IMR-90 (cell line): ENCODE data around the gene TENM3. TPM values are rescaled to one million over a fixed set of nuclear protein-coding genes. Genes with fewer than 3 reads are reported as not detected.

Source experiments
- ATAC-seq: fragments of 200-7000 bp; cut with Tn5 transposase; 2 replicates; pipeline ENCODE4 v1.9.1; 2020; ENCODE audit warnings: low read depth, mild to moderate bottlenecking, moderate library complexity
- BruUV-seq: library from RNA; stranded (reverse); fragments of 400-500 nt; replicated peaks from 2 replicates; lab custom pipeline; 2021; lab: Mats Ljungman, UMichigan
- CTCF ChIA-PET: fragments of 300-600 bp; formaldehyde crosslinking; extraction: SDS; loops from one replicate; lab custom pipeline; 2021; ENCODE audit warnings: antibody characterized with exemption; lab: Yijun Ruan, JAX
- POLR2A ChIA-PET: fragments of 300-600 bp; sonication (Branson Sonifier 250); formaldehyde crosslinking; loops from one replicate; lab custom pipeline; 2022; ENCODE audit warnings: antibody characterized with exemption; ENCODE audit not compliant: unreplicated experiment; lab: Charles Lee
- DNase-seq: peaks from one replicate; pipeline ENCODE4 v3.0.0; 2013
- H2AFZ ChIP-seq: replicated peaks from 2 replicates; pipeline ENCODE3; 2013; ENCODE audit warnings: low read length, mild to moderate bottlenecking; ENCODE audit not compliant: poor library complexity
- H2AK5ac ChIP-seq: 2 replicates; pipeline ENCODE4 v1.6.1; 2013; ENCODE audit warnings: low read depth, low read length, inconsistent platforms
- H2AK9ac ChIP-seq: replicated peaks from 2 replicates; pipeline ENCODE3; 2013; ENCODE audit warnings: mild to moderate bottlenecking, low read depth, low read length, moderate library complexity; ENCODE audit not compliant: poor library complexity
- H2BK120ac ChIP-seq: 2 replicates; pipeline ENCODE4 v1.6.1; 2013; ENCODE audit warnings: low read depth, low read length, inconsistent platforms
- H2BK15ac ChIP-seq: 3 replicates; pipeline ENCODE4 v1.6.1; 2013; ENCODE audit warnings: low read depth, low read length, inconsistent platforms
- H2BK20ac ChIP-seq: 2 replicates; pipeline ENCODE4 v1.6.1; 2013; ENCODE audit warnings: low read depth, mild to moderate bottlenecking, inconsistent platforms, low read length, moderate library complexity
- H2BK5ac ChIP-seq: 2 replicates; pipeline ENCODE4 v1.6.1; 2013; ENCODE audit warnings: mild to moderate bottlenecking, low read depth, low read length, inconsistent platforms; ENCODE audit not compliant: poor library complexity, severe bottlenecking
- H3K14ac ChIP-seq: replicated peaks from 2 replicates; pipeline ENCODE4 v1.6.1; 2013; ENCODE audit warnings: low read depth, low read length, inconsistent platforms
- H3K18ac ChIP-seq: 2 replicates; pipeline ENCODE4 v1.6.1; 2013; ENCODE audit warnings: low read depth, low read length, control low read depth
- H3K23ac ChIP-seq: 2 replicates; pipeline ENCODE4 v1.6.1; 2013; ENCODE audit warnings: low read depth, low read length, inconsistent platforms
- H3K27ac ChIP-seq: 2 replicates; pipeline ENCODE4 v1.5.1; 2013; ENCODE audit warnings: mild to moderate bottlenecking, control low read depth, low read length; ENCODE audit not compliant: insufficient read depth
- H3K27me3 ChIP-seq: 2 replicates; pipeline ENCODE4 v1.6.1; 2013; ENCODE audit warnings: low read length; ENCODE audit not compliant: control insufficient read depth, insufficient read depth
- H3K36me3 ChIP-seq: 2 replicates; pipeline ENCODE4 v1.6.1; 2013; ENCODE audit warnings: low read length, mixed read lengths; ENCODE audit not compliant: control insufficient read depth, insufficient read depth
- H3K4ac ChIP-seq: 2 replicates; pipeline ENCODE4 v1.6.1; 2013; ENCODE audit warnings: low read depth, low read length, inconsistent platforms
- H3K4me1 ChIP-seq: 2 replicates; pipeline ENCODE4 v1.6.1; 2013; ENCODE audit warnings: low read length, mixed read lengths; ENCODE audit not compliant: control insufficient read depth, insufficient read depth
- H3K4me2 ChIP-seq: 2 replicates; pipeline ENCODE4 v1.6.1; 2013; ENCODE audit warnings: low read depth, mild to moderate bottlenecking, control low read depth, low read length, moderate library complexity
- H3K4me3 ChIP-seq: 2 replicates; pipeline ENCODE4 v1.5.1; 2013; ENCODE audit warnings: low read depth, mild to moderate bottlenecking, control low read depth, low read length, moderate library complexity; ENCODE audit not compliant: insufficient read depth
- H3K56ac ChIP-seq: 2 replicates; pipeline ENCODE4 v1.6.1; 2013; ENCODE audit warnings: low read length, inconsistent platforms; ENCODE audit not compliant: insufficient read depth; ENCODE audit errors: extremely low read depth
- H3K79me1 ChIP-seq, 2 experiments: 2 replicates each; pipeline ENCODE4 v1.6.1; 2013; ENCODE audit warnings: low read length in 2 of 2, inconsistent platforms in 1 of 2, low read depth in 1 of 2
- H3K9ac ChIP-seq: 2 replicates; pipeline ENCODE4 v1.6.1; 2013; ENCODE audit warnings: low read depth, low read length, control low read depth
- H3K9me1 ChIP-seq: 2 replicates; pipeline ENCODE4 v1.6.1; 2013; ENCODE audit warnings: low read length, inconsistent platforms; ENCODE audit not compliant: insufficient read depth
- H3K9me3 ChIP-seq: 2 replicates; pipeline ENCODE4 v1.6.1; 2013; ENCODE audit warnings: low read length; ENCODE audit not compliant: control insufficient read depth, insufficient read depth
- H4K20me1 ChIP-seq: 2 replicates; pipeline ENCODE4 v1.6.1; 2013; ENCODE audit warnings: low read length, inconsistent platforms; ENCODE audit not compliant: insufficient read depth
- H4K5ac ChIP-seq: 2 replicates; pipeline ENCODE4 v1.6.1; 2013; ENCODE audit warnings: mild to moderate bottlenecking, low read depth, low read length, control low read depth
- H4K8ac ChIP-seq, 2 experiments: 2 replicates each; pipeline ENCODE4 v1.6.1; 2013; ENCODE audit warnings: low read depth in 2 of 2, low read length in 2 of 2, control low read depth in 1 of 2, inconsistent platforms in 1 of 2
- H4K91ac ChIP-seq: 2 replicates; pipeline ENCODE4 v1.6.1; 2013; ENCODE audit warnings: low read depth, low read length, inconsistent platforms; ENCODE audit not compliant: insufficient read depth
- CEBPB ChIP-seq: IDR thresholded peaks from 2 replicates; pipeline ENCODE4 v1.6.1; 2012; ENCODE audit warnings: low read depth, low read length, improper control_type of control experiment
- RFX5 ChIP-seq: IDR thresholded peaks from 2 replicates; pipeline ENCODE4 v1.8.0; 2012; ENCODE audit warnings: low read depth, mild to moderate bottlenecking, low read length, moderate library complexity
- WGBS, 2 experiments: methylation state at CpG; one replicate each; pipeline versions ENCODE4 v1.1.5 to v1.1.7; 2013; ENCODE audit warnings: missing lambda C conversion rate in 2 of 2; ENCODE audit not compliant: insufficient read length in 1 of 2; ENCODE audit errors: extremely low coverage in 2 of 2; 5-methylcytosine and 5-hydroxymethylcytosine counted together
- dilution Hi-C: fragments of 300-500 bp; cut with HindIII; formaldehyde crosslinking; loops from one replicate; pipeline ENCODE4 v1.14.3; 2018; ENCODE audit warnings: low sequenced_read_pairs; ENCODE audit not compliant: unreplicated experiment
- in situ Hi-C: fragments of 300-500 bp; cut with MboI; formaldehyde crosslinking; loops from 3 replicates; pipeline ENCODE4 v1.14.3; 2019; ENCODE audit warnings: low sequenced_read_pairs, inconsistent platforms, mixed read lengths
- intact Hi-C: fragments of 100-400 bp; cut with micrococcal nuclease; formaldehyde crosslinking; loops from 2 replicates; pipeline ENCODE4 v1.10.0; 2022
- polyA plus RNA-seq, 3 experiments: library from polyadenylated mRNA; depleted of rRNA; stranded (reverse); fragments of >200 nt; gene quantifications; 2 replicates each; pipeline ENCODE4 v1.2.3, GENCODE V29; 2012; ENCODE audit warnings: low replicate concordance in 1 of 3
- total RNA-seq: library from RNA; depleted of rRNA; stranded (reverse); fragments of >200 nt; gene quantifications from 2 replicates; pipeline ENCODE4 v1.2.3, GENCODE V29; 2012

TENM3 gene
- total and polyA plus RNA-seq, 2 of the 4 experiments (the other 2 are of a cell fraction), result 29.9 to 173 TPM

DNA sequence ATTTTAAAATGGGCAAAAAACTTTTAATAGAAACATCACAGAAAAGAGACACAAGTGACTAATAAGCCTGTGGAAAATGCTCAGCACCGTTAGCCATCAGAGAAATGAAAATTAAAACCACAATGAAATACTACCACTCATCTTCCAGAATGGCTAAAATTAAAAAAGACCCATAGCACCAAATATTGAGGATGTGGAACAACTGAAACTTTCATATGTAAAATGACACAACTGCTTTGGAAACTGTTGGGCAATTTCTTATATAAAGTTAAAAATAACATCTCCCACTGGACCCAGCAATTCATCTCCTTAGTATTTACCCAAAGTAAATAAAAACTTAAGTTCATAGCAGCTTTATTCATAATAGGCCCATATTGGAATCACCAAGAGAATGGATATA is 94.2 kb downstream of the TENM3 start:
- H3K27ac ChIP-seq, result no peak overlapping the region
- no peak overlapping the region for H3K4ac ChIP-seq
- H2BK120ac ChIP-seq, result no peak overlapping the region
- no peak overlapping the region for H4K5ac ChIP-seq
- no peak overlapping the region for H2BK5ac ChIP-seq
- DNase-seq (peak; percentile 8), ATAC-seq (no peak)
- H3K56ac ChIP-seq, result no peak overlapping the region
- ChIA-PET POLR2A (no interaction called here), CTCF (no interaction called here)
- H3K4me3 ChIP-seq, result no peak overlapping the region
- in situ Hi-C loops, result no loop called here
- H3K9ac ChIP-seq, result no peak overlapping the region
- H3K27me3 ChIP-seq, result no peaks in the 10 kb centered on the region
- H2BK15ac ChIP-seq, result no peak overlapping the region
- H3K23ac ChIP-seq, result no peak overlapping the region
- no peaks in the 10 kb centered on the region for H4K20me1 ChIP-seq
- dilution Hi-C loops, result no loop called here
- no peak overlapping the region for H3K14ac ChIP-seq
- TF ChIP-seq CEBPB, result peak; percentile 33; the same call in 1 of the 2 replicates
- TF ChIP-seq RFX5, result no peak
- H3K9me3 ChIP-seq, result no peaks in the 10 kb centered on the region
- WGBS, 2 experiments, result no CpG with 5 or more reads among the region's 1 CpG
- no peaks in the 10 kb centered on the region for H3K4me1 ChIP-seq
- H3K79me1 ChIP-seq, result no peaks in the 10 kb centered on the region; a peak in 1 of 4 replicates
- H2AK5ac ChIP-seq, result no peak overlapping the region
- H2BK20ac ChIP-seq, result no peak overlapping the region
- no peak overlapping the region for H4K8ac ChIP-seq
- intact Hi-C loops, result no loop called here
- H4K91ac ChIP-seq, result no peak overlapping the region
- no peak overlapping the region for H2AFZ ChIP-seq
- no peak overlapping the region for H2AK9ac ChIP-seq
- no peak overlapping the region for H3K18ac ChIP-seq
- no TSS peak for BruUV-seq
- no peaks in the 10 kb centered on the region for H3K9me1 ChIP-seq
- H3K4me2 ChIP-seq, result no peak overlapping the region
- H3K36me3 ChIP-seq, result no peaks in the 10 kb centered on the region
